ENCODE measurements around the gene RPA3.

RPA3 gene

GRCh38 chr7:7651479-7651878 is 66.9 kb downstream of the RPA3 start:
- no peak overlapping the region for H3K9ac ChIP-seq (ENCODE audit: low read depth, low read length)
- no peaks in the 10 kb centered on the region for H3K27me3 ChIP-seq (ENCODE audit: insufficient read depth, low read length)
- H3K4me3 ChIP-seq (ENCODE audit: low read length), result no peak overlapping the region
- H3K36me3 ChIP-seq (ENCODE audit: insufficient read depth, low read length), result no peaks in the 10 kb centered on the region
- 90% methylated on average over 2 of the region's 3 CpGs for WGBS
- H3K9me3 ChIP-seq (ENCODE audit: insufficient read depth, low read depth, low read length), result no peaks in the 10 kb centered on the region
- H3K4me1 ChIP-seq (ENCODE audit: insufficient read depth, low read length), result no peaks in the 10 kb centered on the region
- H3K27ac ChIP-seq (ENCODE audit: low read depth, low read length), result no peak overlapping the region

- no peak overlapping the region for H3K27ac ChIP-seq (ENCODE audit: low read depth, low read length)
- H3K4me1 ChIP-seq (ENCODE audit: insufficient read depth, low read length), result no peaks in the 10 kb centered on the region
- 94% methylated on average over 2 of the region's 2 CpGs for WGBS
- no peak overlapping the region for H3K9ac ChIP-seq (ENCODE audit: low read depth, low read length)
- H3K4me3 ChIP-seq (ENCODE audit: low read length), result no peak overlapping the region
- H3K27me3 ChIP-seq (ENCODE audit: insufficient read depth, low read length), result no peaks in the 10 kb centered on the region
- no peaks in the 10 kb centered on the region for H3K36me3 ChIP-seq (ENCODE audit: insufficient read depth, low read length)
- no peaks in the 10 kb centered on the region for H3K9me3 ChIP-seq (ENCODE audit: insufficient read depth, low read depth, low read length)
These were observed 67.7 kb downstream of the RPA3 start for GRCh38 chr7:7650682-7651206.

- H3K4me1 ChIP-seq (ENCODE audit: insufficient read depth, low read length), result no peaks in the 10 kb centered on the region
- no peaks in the 10 kb centered on the region for H3K36me3 ChIP-seq (ENCODE audit: insufficient read depth, low read length)
- no peaks in the 10 kb centered on the region for H3K27me3 ChIP-seq (ENCODE audit: insufficient read depth, low read length)
- H3K9me3 ChIP-seq (ENCODE audit: insufficient read depth, low read depth, low read length), result no peaks in the 10 kb centered on the region
- H3K9ac ChIP-seq (ENCODE audit: low read depth, low read length), result no peak overlapping the region
- H3K4me3 ChIP-seq (ENCODE audit: low read length), result no peak overlapping the region
- no peak overlapping the region for H3K27ac ChIP-seq (ENCODE audit: low read depth, low read length)
- 92% methylated on average over 3 of the region's 6 CpGs for WGBS
These were observed 70.8 kb downstream of the RPA3 start for GRCh38 chr7:7647495-7648036.

GRCh38 chr7:7642081-7642480 is 76.3 kb downstream of the RPA3 start:
- Histone ChIP-seq H3K4me3 (ENCODE audit: low read length) (peak overlapping the region; percentile 83), H3K4me1 (ENCODE audit: insufficient read depth, low read length) (peaks cover 12% of the 10 kb centered on the region), H3K9me3 (ENCODE audit: insufficient read depth, low read depth, low read length) (no peaks in the 10 kb centered on the region), H3K27ac (ENCODE audit: low read depth, low read length) (no peak overlapping the region), H3K36me3 (ENCODE audit: insufficient read depth, low read length) (peaks cover 11% of the 10 kb centered on the region), H3K9ac (ENCODE audit: low read depth, low read length) (peak overlapping the region; percentile 82), H3K27me3 (ENCODE audit: insufficient read depth, low read length) (no peaks in the 10 kb centered on the region)
- WGBS, result 82% methylated on average over 3 of the region's 6 CpGs

- peak overlapping the region; percentile 82 for H3K9ac ChIP-seq (ENCODE audit: low read depth, low read length)
- 8% methylated on average over 22 of the region's 22 CpGs for WGBS
- no peaks in the 10 kb centered on the region for H3K9me3 ChIP-seq (ENCODE audit: insufficient read depth, low read depth, low read length)
- peak overlapping the region; percentile 83 for H3K4me3 ChIP-seq (ENCODE audit: low read length)
- peaks cover 12% of the 10 kb centered on the region for H3K4me1 ChIP-seq (ENCODE audit: insufficient read depth, low read length)
- no peaks in the 10 kb centered on the region for H3K27me3 ChIP-seq (ENCODE audit: insufficient read depth, low read length)
- peaks cover 20% of the 10 kb centered on the region for H3K36me3 ChIP-seq (ENCODE audit: insufficient read depth, low read length)
- peak overlapping the region; percentile 79; the same call in 1 of the 2 replicates for H3K27ac ChIP-seq (ENCODE audit: low read depth, low read length)
These were observed 77.2 kb downstream of the RPA3 start for GRCh38 chr7:7641129-7641663.

- Histone ChIP-seq H3K9ac (ENCODE audit: low read depth, low read length) (peak within 1 kb of the TSS; percentile 89), H3K36me3 (ENCODE audit: insufficient read depth, low read length) (peaks cover 20% of the 10 kb centered on the region), H3K27ac (ENCODE audit: low read depth, low read length) (peak within 1 kb of the TSS; percentile 85), H3K9me3 (ENCODE audit: insufficient read depth, low read depth, low read length) (no peaks in the 10 kb centered on the region), H3K27me3 (ENCODE audit: insufficient read depth, low read length) (no peaks in the 10 kb centered on the region), H3K4me1 (ENCODE audit: insufficient read depth, low read length) (peaks cover 12% of the 10 kb centered on the region), H3K4me3 (ENCODE audit: low read length) (peak within 1 kb of the TSS; percentile 83)
- under 1% methylated on average over 68 of the region's 68 CpGs for WGBS
These were observed 77.9 kb downstream of the RPA3 start, which contains the start of gene UMAD1 for GRCh38 chr7:7640221-7641128. Gene UMAD1, plus strand, starts transcription at chr7:7640752. Its CDS starts 32,620 bp downstream, at chr7:7673372.

GRCh38 chr7:7639847-7640220 is 78.6 kb downstream of the RPA3 start:
- WGBS, result 1% methylated on average over 19 of the region's 19 CpGs
- no peaks in the 10 kb centered on the region for H3K9me3 ChIP-seq (ENCODE audit: insufficient read depth, low read depth, low read length)
- H3K27me3 ChIP-seq (ENCODE audit: insufficient read depth, low read length), result no peaks in the 10 kb centered on the region
- H3K36me3 ChIP-seq (ENCODE audit: insufficient read depth, low read length), result peaks cover 23% of the 10 kb centered on the region
- peak overlapping the region; percentile 83 for H3K4me3 ChIP-seq (ENCODE audit: low read length)
- H3K9ac ChIP-seq (ENCODE audit: low read depth, low read length), result peak overlapping the region; percentile 89
- H3K27ac ChIP-seq (ENCODE audit: low read depth, low read length), result peak overlapping the region; percentile 85
- H3K4me1 ChIP-seq (ENCODE audit: insufficient read depth, low read length), result peaks cover 12% of the 10 kb centered on the region

- WGBS, result 31% methylated on average over 5 of the region's 5 CpGs
- H3K9ac ChIP-seq (ENCODE audit: low read depth, low read length), result peak overlapping the region; percentile 89
- peaks cover 12% of the 10 kb centered on the region for H3K4me1 ChIP-seq (ENCODE audit: insufficient read depth, low read length)
- H3K27ac ChIP-seq (ENCODE audit: low read depth, low read length), result peak overlapping the region; percentile 85
- H3K9me3 ChIP-seq (ENCODE audit: insufficient read depth, low read depth, low read length), result no peaks in the 10 kb centered on the region
- H3K36me3 ChIP-seq (ENCODE audit: insufficient read depth, low read length), result peaks cover 23% of the 10 kb centered on the region
- peak overlapping the region; percentile 83 for H3K4me3 ChIP-seq (ENCODE audit: low read length)
- H3K27me3 ChIP-seq (ENCODE audit: insufficient read depth, low read length), result no peaks in the 10 kb centered on the region
These were observed 79.0 kb downstream of the RPA3 start for GRCh38 chr7:7639421-7639820.

GRCh38 chr7:7630626-7631329 is 87.6 kb downstream of the RPA3 start:
- H3K4me1 ChIP-seq (ENCODE audit: insufficient read depth, low read length), result no peaks in the 10 kb centered on the region
- no peak overlapping the region for H3K4me3 ChIP-seq (ENCODE audit: low read length)
- H3K27me3 ChIP-seq (ENCODE audit: insufficient read depth, low read length), result no peaks in the 10 kb centered on the region
- H3K27ac ChIP-seq (ENCODE audit: low read depth, low read length), result no peak overlapping the region
- peaks cover 9% of the 10 kb centered on the region for H3K9me3 ChIP-seq (ENCODE audit: insufficient read depth, low read depth, low read length)
- H3K9ac ChIP-seq (ENCODE audit: low read depth, low read length), result no peak overlapping the region
- 92% methylated on average over 1 of the region's 1 CpG for WGBS
- peaks cover 2% of the 10 kb centered on the region; the same call in 1 of the 2 replicates for H3K36me3 ChIP-seq (ENCODE audit: insufficient read depth, low read length)

GRCh38 chr7:7628476-7628875 is 89.9 kb downstream of the RPA3 start:
- no peaks in the 10 kb centered on the region for H3K4me1 ChIP-seq (ENCODE audit: insufficient read depth, low read length)
- no peak overlapping the region for H3K27ac ChIP-seq (ENCODE audit: low read depth, low read length)
- H3K36me3 ChIP-seq (ENCODE audit: insufficient read depth, low read length), result no peaks in the 10 kb centered on the region
- H3K9me3 ChIP-seq (ENCODE audit: insufficient read depth, low read depth, low read length), result peaks cover 12% of the 10 kb centered on the region
- no peaks in the 10 kb centered on the region for H3K27me3 ChIP-seq (ENCODE audit: insufficient read depth, low read length)
- no peak overlapping the region for H3K9ac ChIP-seq (ENCODE audit: low read depth, low read length)
- WGBS, result 96% methylated on average over 1 of the region's 1 CpG
- H3K4me3 ChIP-seq (ENCODE audit: low read length), result no peak overlapping the region
